ENCODE data around the gene DDO.

GRCh38 chr6:110422444-110422822, 7.1 kb upstream of the DDO start:
- TF ChIP-seq CTCF (IDR thresholded peaks at IDR 0.05) (no peak), POLR2A (IDR thresholded peaks at IDR 0.05) (no peak)
